ENCODE data around the gene WASHC2C. TPM values are rescaled to one million over a fixed set of nuclear protein-coding genes. Genes with fewer than 3 reads are reported as not detected.
"Not testable (repeated sequence)": the region's sequence is repeated elsewhere in the genome, so short reads cannot be mapped to it uniquely, and the experiment has no call there.

WASHC2C gene
- total RNA-seq, result 45.6 to 53.3 TPM (median 46.1 TPM) in 3 replicates
- long read RNA-seq, full-length matches to known transcripts, result 39 of 84 reads
- long read RNA-seq, partial matches to known transcripts, result 15 of 84 reads
- long read RNA-seq, other reads (novel, unspliced or antisense), result 30 of 84 reads

DNA sequence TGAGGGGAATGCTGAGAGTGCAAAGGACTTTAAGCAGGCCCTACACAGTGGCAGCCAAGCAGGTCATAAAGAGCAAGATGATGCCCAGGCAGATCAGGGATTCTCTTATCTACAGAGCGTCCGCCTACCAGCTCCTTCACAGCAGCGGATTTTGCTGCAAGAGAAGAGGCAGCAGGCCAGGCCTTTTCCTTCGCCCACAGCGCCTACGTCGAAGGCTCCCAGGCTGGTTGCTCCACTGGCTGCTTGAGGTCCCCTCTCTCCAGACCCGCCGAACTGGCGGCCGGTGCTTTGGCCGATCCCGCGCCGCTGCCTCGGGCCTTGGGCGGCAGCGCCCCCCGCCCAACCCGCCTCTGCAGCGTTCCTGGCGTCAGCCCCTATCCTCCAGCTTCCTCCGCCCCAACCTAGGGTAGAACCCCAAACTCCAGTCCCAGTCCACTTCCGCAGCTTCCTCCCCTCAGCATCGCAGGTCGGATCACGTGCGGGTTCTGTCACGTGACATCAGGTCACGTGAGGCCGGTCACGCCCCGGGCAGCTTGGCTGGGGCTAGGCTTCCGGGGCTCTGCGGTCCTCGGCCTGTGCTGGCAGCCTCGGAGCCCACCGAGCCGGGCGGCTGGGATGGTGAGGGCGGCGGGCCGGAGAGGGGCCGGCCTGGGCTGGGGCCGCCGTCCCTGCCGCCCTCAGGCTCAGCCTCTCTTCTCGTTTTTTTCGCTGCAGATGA is at the start of gene WASHC2C:
Gene WASHC2C, plus strand, starts transcription at position 564 of the 718 bp plus-strand sequence. Its CDS starts 52 bp downstream, at position 616.
- Mint-ChIP-seq H3K4me1 (ENCODE audit: low read depth) (peaks cover 11% of the 10 kb centered on the region), H3K4me3 (ENCODE audit: unreplicated experiment) (peak within 1 kb of the TSS; percentile 84), H3K27ac (ENCODE audit: unreplicated experiment) (peak within 1 kb of the TSS; percentile 85)
- H3K9me3 Mint-ChIP-seq (ENCODE audit: low read depth); H3K36me3 Mint-ChIP-seq (ENCODE audit: low read depth); DNase-seq (ENCODE audit: low spot score); H3K27me3 Mint-ChIP-seq (ENCODE audit: low read depth): not testable (repeated sequence)

DNA sequence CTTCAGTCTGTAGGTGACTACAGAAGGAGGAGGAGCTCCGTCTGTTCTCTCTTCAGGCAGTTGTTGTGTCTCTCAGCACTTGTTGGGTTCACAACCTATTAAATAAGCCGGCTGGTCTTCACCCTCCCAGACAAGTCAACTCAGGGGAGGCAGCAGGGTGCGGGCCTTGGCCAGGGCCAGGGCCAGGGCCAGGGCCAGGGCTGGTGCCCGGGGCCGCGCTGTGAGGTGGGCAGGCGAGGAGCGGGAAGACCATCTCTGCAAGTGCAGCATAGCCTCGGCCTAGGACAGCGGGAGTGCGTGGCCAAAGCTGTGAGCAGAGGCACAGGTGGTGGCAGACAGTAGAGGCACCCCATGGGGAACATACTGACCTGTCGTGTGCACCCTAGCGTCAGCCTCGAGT is 48.6 kb upstream of the WASHC2C start:
- H3K9me3 Mint-ChIP-seq (ENCODE audit: low read depth); H3K4me1 Mint-ChIP-seq (ENCODE audit: low read depth); H3K27me3 Mint-ChIP-seq (ENCODE audit: low read depth); H3K4me3 Mint-ChIP-seq (ENCODE audit: unreplicated experiment); DNase-seq (ENCODE audit: low spot score); H3K36me3 Mint-ChIP-seq (ENCODE audit: low read depth); H3K27ac Mint-ChIP-seq (ENCODE audit: unreplicated experiment): not testable (repeated sequence)

DNA sequence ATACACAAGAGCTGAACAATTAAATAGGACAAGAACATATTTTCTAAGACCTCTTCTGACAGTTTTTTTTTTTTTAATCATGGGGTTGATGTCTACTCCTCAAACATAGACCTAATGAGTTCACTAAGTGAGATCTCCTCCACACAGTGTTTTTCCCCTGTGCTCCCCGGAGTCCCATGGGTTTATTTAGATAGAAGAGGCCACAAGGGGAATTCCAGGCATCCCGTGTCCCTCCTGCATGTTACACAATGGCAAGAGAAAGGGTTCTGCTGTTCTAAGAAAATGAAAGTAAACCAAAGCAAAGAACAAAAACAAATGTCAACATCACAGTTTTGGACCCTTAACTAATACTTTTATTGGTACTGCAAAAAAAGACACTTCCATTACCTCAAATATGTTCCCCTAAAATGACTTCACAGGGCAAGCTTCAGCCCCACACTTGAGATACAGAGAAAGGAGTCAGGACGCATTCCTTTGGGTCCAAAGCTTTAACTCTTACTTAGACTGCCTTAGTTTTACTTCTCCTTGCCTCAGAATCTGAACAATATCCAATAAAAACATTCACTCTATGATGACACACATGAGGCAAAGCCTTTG is 16.8 kb upstream of the WASHC2C start:
- not testable (repeated sequence) for H3K36me3 Mint-ChIP-seq (ENCODE audit: low read depth); H3K4me1 Mint-ChIP-seq (ENCODE audit: low read depth); DNase-seq (ENCODE audit: low spot score); H3K9me3 Mint-ChIP-seq (ENCODE audit: low read depth); H3K4me3 Mint-ChIP-seq (ENCODE audit: unreplicated experiment); H3K27ac Mint-ChIP-seq (ENCODE audit: unreplicated experiment); H3K27me3 Mint-ChIP-seq (ENCODE audit: low read depth)

DNA sequence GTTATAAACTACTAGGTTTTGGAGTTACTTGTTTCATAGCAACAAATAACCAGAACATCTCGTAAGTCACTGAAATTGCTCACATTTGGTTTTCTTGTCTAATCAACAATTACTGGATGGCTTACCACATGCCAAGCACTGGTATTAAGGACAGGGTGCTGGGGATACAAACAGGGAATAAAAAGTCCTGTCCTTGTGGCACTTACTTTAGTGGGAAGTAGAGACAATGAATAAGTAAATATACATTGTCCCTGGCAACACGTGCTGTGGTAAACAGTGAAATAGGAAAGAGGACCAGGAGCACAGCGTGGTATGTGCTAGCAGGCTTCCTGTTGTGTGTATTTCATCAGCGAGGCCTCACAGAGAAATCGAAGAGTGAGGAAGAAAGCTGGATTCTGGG is 15.8 kb upstream of the WASHC2C start:
- H3K36me3 Mint-ChIP-seq (ENCODE audit: low read depth); H3K27ac Mint-ChIP-seq (ENCODE audit: unreplicated experiment); H3K4me1 Mint-ChIP-seq (ENCODE audit: low read depth); H3K9me3 Mint-ChIP-seq (ENCODE audit: low read depth); H3K4me3 Mint-ChIP-seq (ENCODE audit: unreplicated experiment); DNase-seq (ENCODE audit: low spot score); H3K27me3 Mint-ChIP-seq (ENCODE audit: low read depth): not testable (repeated sequence)

GRCh38 chr10:45717053-45717452 is 10.0 kb upstream of the WASHC2C start:
- not testable (repeated sequence) for H3K9me3 Mint-ChIP-seq (ENCODE audit: low read depth); DNase-seq (ENCODE audit: low spot score); H3K4me3 Mint-ChIP-seq (ENCODE audit: unreplicated experiment); H3K4me1 Mint-ChIP-seq (ENCODE audit: low read depth); H3K36me3 Mint-ChIP-seq (ENCODE audit: low read depth); H3K27ac Mint-ChIP-seq (ENCODE audit: unreplicated experiment)
- H3K27me3 Mint-ChIP-seq (ENCODE audit: low read depth), result peaks cover 13% of the 10 kb centered on the region

- H3K9me3 Mint-ChIP-seq (ENCODE audit: low read depth); H3K27ac Mint-ChIP-seq (ENCODE audit: unreplicated experiment); H3K4me3 Mint-ChIP-seq (ENCODE audit: unreplicated experiment); H3K36me3 Mint-ChIP-seq (ENCODE audit: low read depth); DNase-seq (ENCODE audit: low spot score); H3K4me1 Mint-ChIP-seq (ENCODE audit: low read depth): not testable (repeated sequence)
- peaks cover 16% of the 10 kb centered on the region for H3K27me3 Mint-ChIP-seq (ENCODE audit: low read depth)
These were observed 9.4 kb upstream of the WASHC2C start for GRCh38 chr10:45717642-45718041.

- H3K4me3 Mint-ChIP-seq (ENCODE audit: unreplicated experiment); DNase-seq (ENCODE audit: low spot score); H3K4me1 Mint-ChIP-seq (ENCODE audit: low read depth); H3K9me3 Mint-ChIP-seq (ENCODE audit: low read depth); H3K36me3 Mint-ChIP-seq (ENCODE audit: low read depth); H3K27ac Mint-ChIP-seq (ENCODE audit: unreplicated experiment): not testable (repeated sequence)
- H3K27me3 Mint-ChIP-seq (ENCODE audit: low read depth), result peaks cover 14% of the 10 kb centered on the region
These were observed 5.6 kb upstream of the WASHC2C start for GRCh38 chr10:45721503-45721902.

- DNase-seq (ENCODE audit: low spot score); H3K4me3 Mint-ChIP-seq (ENCODE audit: unreplicated experiment); H3K36me3 Mint-ChIP-seq (ENCODE audit: low read depth); H3K9me3 Mint-ChIP-seq (ENCODE audit: low read depth); H3K27me3 Mint-ChIP-seq (ENCODE audit: low read depth); H3K4me1 Mint-ChIP-seq (ENCODE audit: low read depth); H3K27ac Mint-ChIP-seq (ENCODE audit: unreplicated experiment): not testable (repeated sequence)
These were observed 3.2 kb upstream of the WASHC2C start for GRCh38 chr10:45723851-45724250.

DNA sequence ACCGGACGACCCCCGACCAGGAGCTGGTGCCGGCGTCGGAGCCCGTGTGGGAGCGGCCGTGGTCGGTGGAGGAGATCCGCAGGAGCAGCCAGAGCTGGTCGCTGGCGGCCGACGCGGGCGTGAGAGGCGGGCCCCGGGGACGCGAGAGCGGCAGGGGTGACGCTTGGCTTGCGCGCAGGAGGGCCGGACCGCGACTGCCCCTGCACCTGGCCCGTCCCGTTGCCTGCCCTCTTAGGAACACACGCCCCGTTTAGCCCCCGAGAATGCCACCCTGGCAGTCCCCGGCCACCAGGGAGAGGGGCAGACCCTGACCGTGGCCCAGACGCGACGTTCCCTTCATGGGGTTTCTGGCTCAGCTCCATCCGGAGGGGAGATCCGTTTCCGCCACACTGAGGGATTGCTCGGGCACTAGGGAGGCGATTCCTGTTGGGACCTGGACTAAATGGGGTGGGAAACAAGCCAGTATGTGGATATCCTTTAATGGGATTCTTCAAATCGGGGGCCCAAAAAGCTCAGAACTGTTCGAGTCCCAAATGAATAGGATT is 427 bp downstream of the WASHC2C start:
- not testable (repeated sequence) for H3K9me3 Mint-ChIP-seq (ENCODE audit: low read depth); H3K27me3 Mint-ChIP-seq (ENCODE audit: low read depth); DNase-seq (ENCODE audit: low spot score); H3K36me3 Mint-ChIP-seq (ENCODE audit: low read depth)
- Mint-ChIP-seq H3K4me3 (ENCODE audit: unreplicated experiment) (peak overlapping the region; percentile 84), H3K27ac (ENCODE audit: unreplicated experiment) (peak overlapping the region; percentile 85), H3K4me1 (ENCODE audit: low read depth) (peaks cover 11% of the 10 kb centered on the region)
- TF ChIP-seq, protein P1, sequence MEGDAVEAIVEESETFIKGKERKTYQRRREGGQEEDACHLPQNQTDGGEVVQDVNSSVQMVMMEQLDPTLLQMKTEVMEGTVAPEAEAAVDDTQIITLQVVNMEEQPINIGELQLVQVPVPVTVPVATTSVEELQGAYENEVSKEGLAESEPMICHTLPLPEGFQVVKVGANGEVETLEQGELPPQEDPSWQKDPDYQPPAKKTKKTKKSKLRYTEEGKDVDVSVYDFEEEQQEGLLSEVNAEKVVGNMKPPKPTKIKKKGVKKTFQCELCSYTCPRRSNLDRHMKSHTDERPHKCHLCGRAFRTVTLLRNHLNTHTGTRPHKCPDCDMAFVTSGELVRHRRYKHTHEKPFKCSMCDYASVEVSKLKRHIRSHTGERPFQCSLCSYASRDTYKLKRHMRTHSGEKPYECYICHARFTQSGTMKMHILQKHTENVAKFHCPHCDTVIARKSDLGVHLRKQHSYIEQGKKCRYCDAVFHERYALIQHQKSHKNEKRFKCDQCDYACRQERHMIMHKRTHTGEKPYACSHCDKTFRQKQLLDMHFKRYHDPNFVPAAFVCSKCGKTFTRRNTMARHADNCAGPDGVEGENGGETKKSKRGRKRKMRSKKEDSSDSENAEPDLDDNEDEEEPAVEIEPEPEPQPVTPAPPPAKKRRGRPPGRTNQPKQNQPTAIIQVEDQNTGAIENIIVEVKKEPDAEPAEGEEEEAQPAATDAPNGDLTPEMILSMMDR (IDR thresholded peaks at IDR 0.05), result peak; percentile 7

GRCh38 chr10:45734449-45734848 is 7.4 kb downstream of the WASHC2C start:
- H3K9me3 Mint-ChIP-seq (ENCODE audit: low read depth), result not testable (repeated sequence)

More at GRCh38 chr10:45734449-45734848, 7.4 kb downstream of the WASHC2C start:
- H3K4me3 Mint-ChIP-seq (ENCODE audit: unreplicated experiment); DNase-seq (ENCODE audit: low spot score); H3K27me3 Mint-ChIP-seq (ENCODE audit: low read depth); H3K27ac Mint-ChIP-seq (ENCODE audit: unreplicated experiment); H3K4me1 Mint-ChIP-seq (ENCODE audit: low read depth); H3K36me3 Mint-ChIP-seq (ENCODE audit: low read depth): not testable (repeated sequence)
